Psoas muscle (tissue), 8 donors: ENCODE measurements around the gene GSPT1. TPM values are rescaled to one million over a fixed set of nuclear protein-coding genes. Genes with fewer than 3 reads are reported as not detected.

ENCODE experiments used
- ATAC-seq, 4 donors: fragments of 200-7000 bp; cut with Tn5 transposase; one replicate each; pipeline ENCODE4 v1.9.1; 2020; ENCODE audit warnings: moderate library complexity in 3 of 4, mild to moderate bottlenecking in 2 of 4
- DNase-seq, 2 donors: peaks; one replicate each; pipeline ENCODE4 v3.0.0-alpha.2; 2020
- H3K27ac ChIP-seq: fragments of 200-600 bp; one replicate; pipeline ENCODE4 v1.8.0; 2022
- H3K27me3 ChIP-seq, 3 donors: fragments of 200-600 bp in 1 of 3; one replicate each; pipeline versions ENCODE4 v1.6.1 to v1.8.0; 2013 to 2022; ENCODE audit warnings: low read length in 2 of 3, mild to moderate bottlenecking in 2 of 3, moderate library complexity in 1 of 3; ENCODE audit not compliant: insufficient read depth in 3 of 3
- H3K36me3 ChIP-seq, 2 donors: fragments of 200-600 bp in 1 of 2; one replicate each; pipeline versions ENCODE4 v1.6.1 to v1.8.0; 2013 to 2022; ENCODE audit warnings: low read depth in 1 of 2, mild to moderate bottlenecking in 1 of 2, moderate library complexity in 1 of 2; ENCODE audit not compliant: insufficient read depth in 1 of 2
- H3K4me1 ChIP-seq: fragments of 200-600 bp; one replicate; pipeline ENCODE4 v1.8.0; 2022
- H3K4me3 ChIP-seq: fragments of 200-600 bp; one replicate; pipeline ENCODE4 v1.8.0; 2022; ENCODE audit warnings: mild to moderate bottlenecking
- H3K9me3 ChIP-seq: fragments of 200-600 bp; one replicate; pipeline ENCODE4 v1.8.0; 2022
- CTCF ChIP-seq: fragments of 200-600 bp; IDR thresholded peaks from one replicate; pipeline ENCODE4 v1.8.0; 2022; ENCODE audit warnings: antibody characterized with exemption
- WGBS, 3 donors: extraction: QIAGEN DNeasy Blood & Tissue Kit; methylation state at CpG; one replicate each; pipeline versions ENCODE4 v1.1.6 to v1.1.7; 2013; 5-methylcytosine and 5-hydroxymethylcytosine counted together
- intact Hi-C, 2 donors: fragments of 100-400 bp; cut with DNase I; formaldehyde crosslinking; loops; one replicate each; pipeline versions ENCODE4 v1.11.0 to v1.14.2; 2022
- polyA plus RNA-seq, 3 donors: library from polyadenylated mRNA; stranded (reverse); fragments of 200-250 nt; gene quantifications; one replicate each; pipeline ENCODE4 v1.2.3, GENCODE V29; 2013
- total RNA-seq, 4 donors: library from RNA; stranded (reverse); fragmentation: NEBNext Ultra II Directional in 2 of 4; extraction: Animal tissue kit (Norgen Biotek cat#: 25700) in 2 of 4; gene quantifications; one replicate each; pipeline versions ENCODE4 v1.2.1 to v1.2.4, GENCODE V29; 2021 to 2023
- donor health status: healthy with polysubstance abuse.
- donor health status: DM: no; HTN: no; CAD: no; lungs with moderate emphysema.
- donor health status: Bipolar disorder and iron deficiency.
- donor health status: healthy.
- donor health status: DM: yes; HTN: yes; CAD: no.
- donor health status: DM: no; HTN: no; CAD: no.
- donor health status: DM: no; HTN: no; CAD: no.
- donor health status: DM: yes; HTN: yes; CAD: no.

GSPT1 gene
- total and polyA plus RNA-seq, 7 donors, result 89.2 to 259 (median 184) TPM

GRCh38 chr16:11851294-11852091 is 64.3 kb downstream of the GSPT1 start, which contains the start of gene RSL1D1:
Gene RSL1D1, minus strand, starts transcription at chr16:11851542. Its CDS starts 30 bp downstream, at chr16:11851512.
- H3K27ac ChIP-seq, result peak within 1 kb of the TSS; percentile 97
- H3K4me3 ChIP-seq, result peak within 1 kb of the TSS; percentile 99
- 0 to 1% (median 0%) methylated on average over 51 to 57 of the region's 57 CpGs for WGBS, 3 donors
- H3K27me3 ChIP-seq, result no peaks in the 10 kb centered on the region
- no peaks in the 10 kb centered on the region for H3K9me3 ChIP-seq
- H3K36me3 ChIP-seq, result peaks cover 2 to 49% of the 10 kb centered on the region in 2 donors
- intact Hi-C loops, result loop anchor here in 1 of 2 donors (5.0 kb wide), 1 partner anchor 54 kb away; the partner anchor contains the start of gene ZC3H7A
- DNase-seq (peak; percentile 90 to 96), ATAC-seq (peak; percentile 97 to 98 (median 98))
- peaks cover 22% of the 10 kb centered on the region for H3K4me1 ChIP-seq
- no peak for TF ChIP-seq CTCF

- TF ChIP-seq CTCF, result no peak
- Histone ChIP-seq H3K9me3 (no peaks in the 10 kb centered on the region), H3K36me3 (peaks cover 15 to 72% of the 10 kb centered on the region in 2 donors), H3K27me3 (no peaks in the 10 kb centered on the region), H3K4me1 (peaks cover 17% of the 10 kb centered on the region), H3K4me3 (no peak overlapping the region), H3K27ac (no peak overlapping the region)
- no peak for DNase-seq
- ATAC-seq, result no peak
- WGBS, 3 donors, result 91 to 93% (median 93%) methylated on average over 3 of the region's 3 CpGs
- intact Hi-C loops, result loop anchor here in 1 of 2 donors (10.0 kb wide), 1 partner anchor 84 kb away; no protein-coding TSS in a partner anchor
Observed at GRCh38 chr16:11848842-11849241, 66.9 kb downstream of the GSPT1 start.

DNA sequence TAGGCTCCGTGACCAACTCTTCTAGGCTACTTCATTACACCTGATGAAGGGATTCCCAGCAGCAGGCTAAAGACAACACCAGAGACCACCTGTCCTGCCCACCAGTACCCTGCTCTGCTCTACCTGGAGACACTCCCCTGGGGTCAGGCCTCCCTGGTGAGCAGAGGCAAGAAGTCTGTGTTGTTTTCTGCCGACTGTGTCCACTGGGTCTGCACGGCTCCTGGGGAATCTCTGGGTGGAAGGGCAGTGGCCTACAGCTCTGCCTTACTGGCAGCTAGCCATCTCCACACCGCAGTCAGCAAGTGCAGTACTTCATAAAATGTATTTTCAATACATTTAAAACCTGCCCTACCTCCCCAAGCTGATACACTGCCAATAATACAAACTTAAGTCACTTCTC is 71.3 kb downstream of the GSPT1 start:
- Histone ChIP-seq H3K4me1 (peaks cover 7% of the 10 kb centered on the region), H3K27ac (no peak overlapping the region), H3K27me3 (no peaks in the 10 kb centered on the region), H3K9me3 (no peaks in the 10 kb centered on the region), H3K36me3 (peaks cover 23 to 100% of the 10 kb centered on the region in 2 donors), H3K4me3 (no peak overlapping the region)
- TF ChIP-seq CTCF, result no peak
- ATAC-seq (no peak), DNase-seq (no peak)
- intact Hi-C loops, result loop anchor here in 1 of 2 donors (10.0 kb wide), 1 partner anchor 80 kb away; no protein-coding TSS in a partner anchor
- WGBS, 3 donors, result 80 to 91% (median 85%) methylated on average over 4 of the region's 4 CpGs

GRCh38 chr16:11843861-11844260 is 71.9 kb downstream of the GSPT1 start:
- H3K4me3 ChIP-seq, result no peak overlapping the region
- H3K4me1 ChIP-seq, result peaks cover under 1% of the 10 kb centered on the region
- WGBS, 3 donors, result 62 to 87% (median 62%) methylated on average over 5 of the region's 5 CpGs
- no peaks in the 10 kb centered on the region for H3K9me3 ChIP-seq
- no peaks in the 10 kb centered on the region for H3K27me3 ChIP-seq
- intact Hi-C loops, result loop anchor here in 1 of 2 donors (10.0 kb wide), 1 partner anchor 79 kb away; no protein-coding TSS in a partner anchor
- no peak for DNase-seq
- H3K27ac ChIP-seq, result no peak overlapping the region
- H3K36me3 ChIP-seq, result peaks cover 23 to 100% of the 10 kb centered on the region in 2 donors
- TF ChIP-seq CTCF, result no peak
- no peak for ATAC-seq
